ENCODE data around the gene MYBPHL. TPM values are rescaled to one million over a fixed set of nuclear protein-coding genes. Genes with fewer than 3 reads are reported as not detected.

The MYBPHL gene
- total and polyA plus RNA-seq, 2 of the 13 experiments (the other 11 are each of a cell fraction or from before 2014, with no cell fraction given): 3.7 to 3.8 TPM

- Histone ChIP-seq H3K9me3 (ENCODE audit: low read length) (no peaks in the 10 kb centered on the region), H3K4me2 (ENCODE audit: low read depth, low read length) (no peak overlapping the region), H2AFZ (ENCODE audit: low read length) (no peak overlapping the region), H3K9ac (ENCODE audit: insufficient read depth, low read depth, low read length) (no peak overlapping the region), H3K4me1 (ENCODE audit: insufficient read depth, low read length) (peaks cover 57% of the 10 kb centered on the region), H3K27ac (ENCODE audit: extremely low read length, insufficient read depth, low read length) (no peak overlapping the region), H3K27me3 (ENCODE audit: control insufficient read depth in 1 of 2, insufficient read depth in 2 of 2, low read length in 2 of 2) (peaks cover 4 to 25% of the 10 kb centered on the region in 2 experiments; a peak in 4 of 5 replicates), H3K36me3 (replicated peaks in 1 of 2; ENCODE audit: control insufficient read depth in 1 of 2, insufficient read depth in 2 of 2, low read length in 2 of 2) (no peaks in the 10 kb centered on the region; a peak in 1 of 5 replicates), H4K20me1 (ENCODE audit: insufficient read depth, low read length) (no peaks in the 10 kb centered on the region), H3K4me3 (replicated peaks in 1 of 3; ENCODE audit: insufficient read depth in 1 of 3, low read depth in 2 of 3, low read length in 3 of 3) (no peak overlapping the region), H3K79me2 (ENCODE audit: insufficient read depth, low read length) (no peaks in the 10 kb centered on the region)
- TF ChIP-seq ZNF235 (CRISPR knock-in tag; IDR thresholded peaks at IDR 0.05; ENCODE audit: borderline replicate concordance): no peak
- TF ChIP-seq RAD51 (IDR thresholded peaks at IDR 0.05; ENCODE audit: borderline replicate concordance): no peak
- no peak for TF ChIP-seq MLLT10 (CRISPR knock-in tag; IDR thresholded peaks at IDR 0.05)
- no peak for TF ChIP-seq SMARCC2 (IDR thresholded peaks at IDR 0.05)
- no peak for TF ChIP-seq BRCA1 (CRISPR knock-in tag; IDR thresholded peaks at IDR 0.05)
- TF ChIP-seq EEA1 (CRISPR knock-in tag; IDR thresholded peaks at IDR 0.05; ENCODE audit: borderline replicate concordance): no peak
- no peak for TF ChIP-seq FOXK2 (IDR thresholded peaks at IDR 0.05)
- no peak for TF ChIP-seq DMAP1 (CRISPR knock-in tag; IDR thresholded peaks at IDR 0.05)
- no peak for TF ChIP-seq FOXK1 (CRISPR knock-in tag; IDR thresholded peaks at IDR 0.05; ENCODE audit: borderline replicate concordance, low read depth)
- TF ChIP-seq ZNF550 (CRISPR knock-in tag; IDR thresholded peaks at IDR 0.05; ENCODE audit: borderline replicate concordance): no peak
- TF ChIP-seq ZNF318 (CRISPR knock-in tag; IDR thresholded peaks at IDR 0.05): no peak
- no peak for TF ChIP-seq SRSF1 (optimal IDR thresholded peaks at IDR 0.05; ENCODE audit: low read depth, low read length)
- TF ChIP-seq MED1 (CRISPR knock-in tag; IDR thresholded peaks at IDR 0.05): no peak
- TF ChIP-seq PHF5A (CRISPR knock-in tag; IDR thresholded peaks at IDR 0.05; ENCODE audit: low read depth, unreplicated experiment): no peak
- ATAC-seq (no peak), FAIRE-seq (no peak), DNase-seq (ENCODE audit: low spot score) (no peak)
- in situ Hi-C loops (cut with HindIII; ENCODE audit: extremely low pct_ligation_motif_present, low pct_unique_long_range_greater_than_20kb): no loop called here
- TSS peak; percentile 49 for BruUV-seq (replicated peaks)
- ChIA-PET POLR2A (no interaction called here), CTCF (ENCODE audit: low intra/inter-chr PET ratio, low total read pairs) (no interaction called here)
- WGBS (ENCODE audit: low lambda C conversion rate): 99% methylated on average over 14 of the region's 32 CpGs
- intact Hi-C loops (cut with micrococcal nuclease; ENCODE audit: unreplicated experiment): no loop called here
Measured at GRCh38 chr1:109251277-109252166, 55.3 kb downstream of the MYBPHL start.
